Hepatocyte (in vitro differentiated cells): ENCODE data around the gene TMCC3. TPM values are rescaled to one million over a fixed set of nuclear protein-coding genes. Genes with fewer than 3 reads are reported as not detected.

Experiments used
- DNase-seq: peaks from one replicate; pipeline ENCODE4 v3.0.0-alpha.2; 2016; ENCODE audit warnings: low spot score
- H2AFZ ChIP-seq: fragments of 200-600 bp; sonication (generic); 2 replicates; pipeline ENCODE4 v1.6.0; 2016; ENCODE audit warnings: antibody characterized with exemption, mild to moderate bottlenecking
- H3K27ac ChIP-seq: fragments of 200-600 bp; sonication (generic); 2 replicates; pipeline ENCODE4 v1.5.1; 2016; ENCODE audit warnings: mild to moderate bottlenecking
- H3K27me3 ChIP-seq: fragments of 200-600 bp; sonication (generic); 2 replicates; pipeline ENCODE4 v1.6.1; 2016
- H3K36me3 ChIP-seq: fragments of 200-600 bp; sonication (generic); replicated peaks from 2 replicates; pipeline ENCODE4 v1.5.1; 2016; ENCODE audit warnings: low read depth; ENCODE audit not compliant: insufficient read depth
- H3K4me1 ChIP-seq: fragments of 200-600 bp; sonication (generic); 2 replicates; pipeline ENCODE4 v1.5.1; 2016; ENCODE audit warnings: mild to moderate bottlenecking, moderate library complexity; ENCODE audit not compliant: insufficient read depth
- H3K4me2 ChIP-seq: fragments of 200-600 bp; sonication (generic); 2 replicates; pipeline ENCODE4 v1.6.0; 2016
- H3K4me3 ChIP-seq: fragments of 200-600 bp; sonication (generic); 2 replicates; pipeline ENCODE4 v1.5.1; 2016; ENCODE audit warnings: mild to moderate bottlenecking
- H3K79me2 ChIP-seq: fragments of 200-600 bp; sonication (generic); 2 replicates; pipeline ENCODE4 v1.6.0; 2017; ENCODE audit warnings: mild to moderate bottlenecking
- H3K9me2 ChIP-seq: fragments of 200-600 bp; sonication (generic); replicated peaks from 2 replicates; pipeline ENCODE4 v1.6.0; 2017; ENCODE audit warnings: mild to moderate bottlenecking; ENCODE audit not compliant: insufficient read depth
- H3K9me3 ChIP-seq: fragments of 200-600 bp; sonication (generic); 2 replicates; pipeline ENCODE4 v1.5.1; 2016; ENCODE audit warnings: low read depth, mild to moderate bottlenecking
- H4K20me1 ChIP-seq: fragments of 200-600 bp; sonication (generic); 2 replicates; pipeline ENCODE4 v1.6.0; 2016; ENCODE audit warnings: mild to moderate bottlenecking; ENCODE audit not compliant: insufficient read depth, poor library complexity, severe bottlenecking
- CTCF ChIP-seq: fragments of 200-600 bp; sonication (generic); IDR thresholded peaks from 2 replicates; pipeline ENCODE4 v1.5.1; 2016; ENCODE audit warnings: antibody characterized with exemption, mild to moderate bottlenecking; ENCODE audit not compliant: poor library complexity
- EZH2 ChIP-seq: fragments of 200-600 bp; sonication (generic); IDR thresholded peaks from 2 replicates; pipeline ENCODE4 v1.6.1; 2016; ENCODE audit warnings: antibody characterized with exemption, mild to moderate bottlenecking, borderline replicate concordance
- EZH2phosphoT487 ChIP-seq: fragments of 200-600 bp; sonication (generic); IDR thresholded peaks from one replicate; pipeline ENCODE4 v1.6.1; 2018; ENCODE audit warnings: antibody characterized with exemption, mild to moderate bottlenecking, low read depth, moderate library complexity; ENCODE audit not compliant: unreplicated experiment, severe bottlenecking
- WGBS: methylation state at CpG from one replicate; pipeline ENCODE4 v1.1.6; 2016; ENCODE audit warnings: low lambda C conversion rate; ENCODE audit errors: missing lambda C conversion rate; 5-methylcytosine and 5-hydroxymethylcytosine counted together
- polyA plus RNA-seq: library from polyadenylated mRNA; unstranded; fragments of >200 nt; fragmentation: Nextera tagmentation; extraction: Ambion mirVana; gene quantifications from 2 replicates; pipeline ENCODE4 v1.2.1, GENCODE V29; 2016
- total RNA-seq: library from RNA; depleted of rRNA; stranded (reverse); fragments of >200 nt; gene quantifications from 2 replicates; pipeline ENCODE4 v1.2.3, GENCODE V29; 2014

TMCC3 gene
- total and polyA plus RNA-seq, 2 experiments from 2014 or later: 4.0 to 7.8 TPM

- no peaks in the 10 kb centered on the region for H3K36me3 ChIP-seq
Observed at GRCh38 chr12:94659346-94659930, 9.1 kb upstream of the TMCC3 start.

GRCh38 chr12:94658931-94659330, 8.6 kb upstream of the TMCC3 start:
- no peaks in the 10 kb centered on the region for H3K27me3 ChIP-seq
- TF ChIP-seq CTCF: no peak
- no peak for TF ChIP-seq EZH2
- no peak for TF ChIP-seq EZH2phosphoT487
- no peaks in the 10 kb centered on the region for H3K9me3 ChIP-seq
- H2AFZ ChIP-seq: no peak overlapping the region
- no peak overlapping the region for H3K4me2 ChIP-seq
- no peaks in the 10 kb centered on the region for H3K79me2 ChIP-seq
- no peak overlapping the region for H3K4me3 ChIP-seq
- no peak for DNase-seq
- no peaks in the 10 kb centered on the region for H4K20me1 ChIP-seq
- H3K27ac ChIP-seq: no peak overlapping the region
- no peaks in the 10 kb centered on the region for H3K4me1 ChIP-seq
- no peaks in the 10 kb centered on the region for H3K9me2 ChIP-seq
- H3K36me3 ChIP-seq: no peaks in the 10 kb centered on the region
- 37% methylated on average over 1 of the region's 1 CpG for WGBS

More at GRCh38 chr12:94659346-94659930, 9.1 kb upstream of the TMCC3 start:
- Histone ChIP-seq H4K20me1 (no peaks in the 10 kb centered on the region), H3K4me2 (no peak overlapping the region), H3K9me3 (no peaks in the 10 kb centered on the region), H3K79me2 (no peaks in the 10 kb centered on the region), H3K27ac (no peak overlapping the region), H3K4me3 (no peak overlapping the region), H3K9me2 (no peaks in the 10 kb centered on the region), H3K4me1 (no peaks in the 10 kb centered on the region), H3K27me3 (no peaks in the 10 kb centered on the region), H2AFZ (no peak overlapping the region)
- WGBS: 80% methylated on average over 3 of the region's 3 CpGs
- no peak for DNase-seq
- TF ChIP-seq EZH2phosphoT487 (no peak), CTCF (no peak), EZH2 (no peak)

GRCh38 chr12:94656556-94656955, 6.2 kb upstream of the TMCC3 start:
- no peak for DNase-seq
- no peak overlapping the region for H3K4me3 ChIP-seq
- no peaks in the 10 kb centered on the region for H4K20me1 ChIP-seq
- H2AFZ ChIP-seq: no peak overlapping the region
- no peaks in the 10 kb centered on the region for H3K79me2 ChIP-seq
- no peaks in the 10 kb centered on the region for H3K4me1 ChIP-seq
- H3K9me2 ChIP-seq: no peaks in the 10 kb centered on the region
- no peak overlapping the region for H3K27ac ChIP-seq
- TF ChIP-seq CTCF (no peak), EZH2 (no peak), EZH2phosphoT487 (no peak)
- 95% methylated on average over 4 of the region's 4 CpGs for WGBS
- no peak overlapping the region for H3K4me2 ChIP-seq
- H3K36me3 ChIP-seq: no peaks in the 10 kb centered on the region
- no peaks in the 10 kb centered on the region for H3K9me3 ChIP-seq
- no peaks in the 10 kb centered on the region for H3K27me3 ChIP-seq
